Activated T-helper 2 cell treated with anti-CD3 and anti-CD28 coated beads, Interferon-gamma antibody, Interleukin-2, Interleukin-4, amounts not matched to agents 10 μg/mL and 5 μg/mL and 100 μg/mL, durations not matched to agents 14 hours and 24 hours and 36 hours (primary cell): Measurements from ENCODE around the gene VPS13D. TPM values are rescaled to one million over a fixed set of nuclear protein-coding genes. Genes with fewer than 3 reads are reported as not detected.

ENCODE experiments used
- DNase-seq: peaks from one replicate; pipeline ENCODE4 v3.0.0; 2021; ENCODE audit warnings: low spot score
- H3K27ac Mint-ChIP-seq: one replicate; pipeline ENCODE4 v1.8.0; 2021; ENCODE audit warnings: mixed read lengths
- H3K27me3 Mint-ChIP-seq: one replicate; pipeline ENCODE4 v1.8.0; 2021; ENCODE audit warnings: low read depth, mixed read lengths
- H3K36me3 Mint-ChIP-seq: one replicate; pipeline ENCODE4 v1.8.0; 2021; ENCODE audit warnings: low read depth, mixed read lengths
- H3K4me1 Mint-ChIP-seq: one replicate; pipeline ENCODE4 v1.8.0; 2021; ENCODE audit warnings: low read depth, mixed read lengths
- H3K4me3 Mint-ChIP-seq: one replicate; pipeline ENCODE4 v1.8.0; 2021; ENCODE audit warnings: low read depth, mild to moderate bottlenecking, moderate library complexity, mixed read lengths
- H3K9me3 Mint-ChIP-seq: one replicate; pipeline ENCODE4 v1.8.0; 2021; ENCODE audit warnings: mixed read lengths
- intact Hi-C: fragments of 100-400 bp; cut with micrococcal nuclease; formaldehyde crosslinking; loops from one replicate; pipeline ENCODE4 v1.15.1; 2023
- total RNA-seq: library from RNA; stranded (reverse); gene quantifications from 2 replicates; pipeline ENCODE4 v1.2.3, GENCODE V29; 2022

VPS13D gene
- total RNA-seq, 1 donor from 2014 or later, result 28.6 TPM

- no peak overlapping the region for H3K4me3 Mint-ChIP-seq
- no peaks in the 10 kb centered on the region for H3K27me3 Mint-ChIP-seq
- peaks cover 64% of the 10 kb centered on the region for H3K36me3 Mint-ChIP-seq
- peaks cover 38% of the 10 kb centered on the region for H3K4me1 Mint-ChIP-seq
- no peak for DNase-seq
- intact Hi-C loops, result no loop called here
- H3K27ac Mint-ChIP-seq, result peak overlapping the region; percentile 73
- H3K9me3 Mint-ChIP-seq, result no peaks in the 10 kb centered on the region
These were observed 41.7 kb upstream of the VPS13D start for GRCh38 chr1:12188115-12188514.

- H3K4me3 Mint-ChIP-seq, result no peak overlapping the region
- peaks cover 37% of the 10 kb centered on the region for H3K4me1 Mint-ChIP-seq
- DNase-seq, result no peak
- peak overlapping the region; percentile 67 for H3K27ac Mint-ChIP-seq
- intact Hi-C loops, result no loop called here
- peaks cover 66% of the 10 kb centered on the region for H3K36me3 Mint-ChIP-seq
- H3K9me3 Mint-ChIP-seq, result no peaks in the 10 kb centered on the region
- no peaks in the 10 kb centered on the region for H3K27me3 Mint-ChIP-seq
These were observed 41.0 kb upstream of the VPS13D start for GRCh38 chr1:12188657-12189327.

DNA sequence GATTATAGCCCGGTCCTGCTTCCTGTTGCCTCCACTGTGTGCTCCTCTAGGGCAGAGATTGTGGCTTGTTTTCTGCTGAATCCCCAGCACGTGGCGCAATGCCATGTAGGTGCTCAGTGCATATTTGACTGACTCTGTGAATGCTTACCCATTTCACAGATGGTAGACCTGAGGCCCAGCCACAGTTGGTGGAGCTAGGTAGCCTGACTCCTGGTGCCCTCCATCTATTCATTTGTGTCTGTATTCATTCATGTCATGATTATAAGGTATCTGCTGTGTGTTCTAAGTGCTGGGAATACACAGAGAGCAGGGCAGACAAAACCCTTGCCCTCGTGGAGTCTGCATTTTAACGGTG is 40.5 kb upstream of the VPS13D start:
- Mint-ChIP-seq H3K27me3 (no peaks in the 10 kb centered on the region), H3K27ac (peak overlapping the region; percentile 67), H3K4me1 (peaks cover 37% of the 10 kb centered on the region), H3K36me3 (peaks cover 69% of the 10 kb centered on the region), H3K9me3 (no peaks in the 10 kb centered on the region), H3K4me3 (no peak overlapping the region)
- no peak for DNase-seq
- intact Hi-C loops, result no loop called here

DNA sequence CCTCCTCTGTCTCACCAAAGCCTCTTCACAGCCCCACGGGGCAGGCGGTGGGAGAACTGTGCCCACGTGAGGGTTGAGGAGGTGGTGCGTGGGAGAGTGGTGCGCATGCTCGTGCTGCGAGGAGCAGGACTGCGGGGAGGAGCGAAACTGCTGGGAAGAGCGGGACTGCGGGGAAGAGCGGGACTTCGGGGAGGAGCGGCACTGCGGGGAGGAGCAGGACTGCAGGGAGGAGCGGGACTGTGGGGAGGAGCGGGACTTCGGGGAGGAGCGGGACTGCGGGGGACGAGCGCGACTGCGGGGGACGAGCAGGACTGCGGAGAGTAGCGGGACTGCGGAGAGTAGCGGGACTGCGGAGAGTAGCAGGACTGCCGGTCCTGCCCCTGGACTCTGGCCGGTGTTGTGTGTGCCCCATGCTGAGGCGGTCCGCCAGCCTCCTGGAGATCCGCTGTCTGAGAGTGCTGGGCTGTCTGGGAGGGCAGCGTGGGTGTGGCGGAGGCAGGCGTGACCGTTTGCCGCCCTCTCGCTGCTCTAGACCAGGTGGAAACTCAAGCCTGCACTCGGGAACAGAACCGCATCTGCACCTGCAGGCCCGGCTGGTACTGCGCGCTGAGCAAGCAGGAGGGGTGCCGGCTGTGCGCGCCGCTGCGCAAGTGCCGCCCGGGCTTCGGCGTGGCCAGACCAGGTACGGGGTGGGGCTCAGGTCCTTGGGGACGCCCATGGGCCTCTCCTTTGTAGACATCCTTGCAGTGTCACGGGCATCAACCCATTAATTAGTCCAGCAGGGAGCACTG is 38.4 kb upstream of the VPS13D start:
- H3K36me3 Mint-ChIP-seq, result peaks cover 76% of the 10 kb centered on the region
- DNase-seq, result no peak
- peaks cover 40% of the 10 kb centered on the region for H3K4me1 Mint-ChIP-seq
- no peak overlapping the region for H3K27ac Mint-ChIP-seq
- no peaks in the 10 kb centered on the region for H3K9me3 Mint-ChIP-seq
- H3K4me3 Mint-ChIP-seq, result no peak overlapping the region
- intact Hi-C loops, result no loop called here
- no peaks in the 10 kb centered on the region for H3K27me3 Mint-ChIP-seq

DNA sequence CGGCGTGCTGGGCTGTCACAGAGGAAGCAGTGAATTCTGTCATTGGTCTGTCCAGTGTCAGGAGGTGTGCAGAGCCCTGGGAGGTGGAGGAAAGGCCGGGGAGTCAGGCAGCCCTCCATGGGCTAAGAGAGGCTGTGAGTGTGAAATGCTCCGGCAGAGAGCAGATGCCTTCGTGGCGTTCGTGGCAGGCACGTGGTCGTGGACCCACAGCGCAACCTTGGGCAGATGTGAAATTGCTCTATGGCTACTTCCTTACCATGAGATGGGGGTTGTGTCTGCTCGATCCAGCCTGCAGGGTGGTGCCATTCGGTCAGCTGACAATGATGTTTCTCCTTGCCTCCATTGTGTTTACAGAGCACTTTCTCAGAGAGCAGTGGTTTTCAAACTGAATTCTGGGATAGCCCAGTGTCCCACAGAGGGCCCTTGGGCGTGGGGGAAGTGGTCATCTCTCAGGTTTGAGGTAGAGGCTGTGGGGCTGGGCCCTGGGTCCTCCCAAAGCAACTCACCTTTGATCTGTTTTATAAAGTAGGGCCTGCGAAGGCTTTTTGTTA is 35.1 kb upstream of the VPS13D start:
- H3K4me3 Mint-ChIP-seq, result no peak overlapping the region
- H3K27me3 Mint-ChIP-seq, result no peaks in the 10 kb centered on the region
- peak overlapping the region; percentile 58 for H3K27ac Mint-ChIP-seq
- peaks cover 24% of the 10 kb centered on the region for H3K4me1 Mint-ChIP-seq
- intact Hi-C loops, result no loop called here
- no peaks in the 10 kb centered on the region for H3K9me3 Mint-ChIP-seq
- peaks cover 68% of the 10 kb centered on the region for H3K36me3 Mint-ChIP-seq
- no peak for DNase-seq

DNA sequence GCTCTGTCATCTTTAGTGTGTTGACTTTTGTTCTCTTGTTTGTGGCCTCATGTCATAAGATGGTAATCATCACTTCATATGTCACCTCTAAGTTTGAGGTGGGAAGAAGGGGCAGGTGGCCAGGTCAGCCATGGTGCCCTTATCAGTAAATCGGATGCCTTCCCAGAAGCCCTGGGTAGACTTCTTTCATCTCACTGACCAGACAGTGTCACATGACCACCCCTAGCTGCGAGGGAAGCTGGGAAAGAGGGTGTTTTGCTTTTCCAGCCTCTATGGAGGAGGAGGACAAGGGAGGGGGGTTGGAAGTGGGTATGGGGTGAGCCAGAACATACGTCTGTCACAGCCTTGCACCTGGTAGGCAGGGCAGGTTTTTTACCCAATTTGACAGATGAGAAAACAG is 34.4 kb upstream of the VPS13D start:
- no peak for DNase-seq
- intact Hi-C loops, result no loop called here
- Mint-ChIP-seq H3K27me3 (no peaks in the 10 kb centered on the region), H3K4me1 (peaks cover 23% of the 10 kb centered on the region), H3K36me3 (peaks cover 67% of the 10 kb centered on the region), H3K9me3 (no peaks in the 10 kb centered on the region), H3K27ac (peak overlapping the region; percentile 58), H3K4me3 (no peak overlapping the region)

DNA sequence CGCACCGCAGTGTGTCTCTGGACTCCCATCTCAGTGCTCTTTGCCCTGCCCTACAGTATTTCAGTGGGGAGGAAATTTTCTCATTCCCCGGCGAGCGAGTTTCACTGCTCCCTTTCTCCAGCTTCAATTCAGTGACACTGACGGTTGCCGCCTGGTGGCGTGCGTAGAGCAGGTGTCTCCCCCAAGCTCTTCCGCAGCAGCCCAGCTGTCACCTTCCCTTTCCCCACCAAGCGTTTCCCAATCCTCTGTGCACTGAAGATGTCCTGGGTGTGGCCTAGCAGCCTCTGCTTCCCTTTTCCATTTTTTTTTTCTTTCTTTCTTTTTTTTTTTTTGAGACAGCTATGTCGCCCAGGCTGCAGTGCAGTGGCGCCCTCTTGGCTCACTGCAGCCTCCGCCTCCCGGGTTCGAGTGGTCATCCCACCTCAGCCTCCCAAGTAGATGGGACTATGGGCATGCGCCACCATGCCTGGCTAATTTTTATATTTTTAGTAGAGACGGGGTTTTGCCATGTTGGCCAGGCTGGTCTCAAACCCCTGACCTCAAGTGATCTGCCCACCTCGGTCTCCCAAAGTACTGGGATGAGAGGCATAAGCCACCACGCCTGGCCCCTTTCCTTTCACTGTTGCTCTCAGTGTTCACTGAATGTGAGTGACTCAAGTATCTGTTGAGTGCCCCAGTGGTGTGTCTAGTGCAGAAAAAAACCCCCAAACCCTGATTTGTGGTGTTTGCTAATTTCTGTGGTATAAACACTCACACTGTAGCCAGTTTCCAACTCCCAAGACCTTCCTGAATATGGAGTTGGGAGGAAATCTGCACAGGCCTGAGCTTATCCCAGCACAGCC is 33.0 kb upstream of the VPS13D start:
- Mint-ChIP-seq H3K27me3 (no peaks in the 10 kb centered on the region), H3K36me3 (peaks cover 65% of the 10 kb centered on the region), H3K4me3 (no peak overlapping the region), H3K4me1 (peaks cover 27% of the 10 kb centered on the region), H3K9me3 (no peaks in the 10 kb centered on the region), H3K27ac (no peak overlapping the region)
- intact Hi-C loops, result no loop called here
- no peak for DNase-seq

GRCh38 chr1:12197483-12197880 is 32.3 kb upstream of the VPS13D start:
- no peaks in the 10 kb centered on the region for H3K27me3 Mint-ChIP-seq
- H3K27ac Mint-ChIP-seq, result no peak overlapping the region
- H3K36me3 Mint-ChIP-seq, result peaks cover 63% of the 10 kb centered on the region
- no peak for DNase-seq
- H3K4me3 Mint-ChIP-seq, result no peak overlapping the region
- peaks cover 30% of the 10 kb centered on the region for H3K4me1 Mint-ChIP-seq
- intact Hi-C loops, result no loop called here
- no peaks in the 10 kb centered on the region for H3K9me3 Mint-ChIP-seq

GRCh38 chr1:12200208-12200607 is 29.6 kb upstream of the VPS13D start:
- Mint-ChIP-seq H3K36me3 (peaks cover 66% of the 10 kb centered on the region), H3K27ac (no peak overlapping the region), H3K27me3 (no peaks in the 10 kb centered on the region), H3K4me1 (peaks cover 40% of the 10 kb centered on the region), H3K9me3 (no peaks in the 10 kb centered on the region), H3K4me3 (no peak overlapping the region)
- intact Hi-C loops, result no loop called here
- no peak for DNase-seq

DNA sequence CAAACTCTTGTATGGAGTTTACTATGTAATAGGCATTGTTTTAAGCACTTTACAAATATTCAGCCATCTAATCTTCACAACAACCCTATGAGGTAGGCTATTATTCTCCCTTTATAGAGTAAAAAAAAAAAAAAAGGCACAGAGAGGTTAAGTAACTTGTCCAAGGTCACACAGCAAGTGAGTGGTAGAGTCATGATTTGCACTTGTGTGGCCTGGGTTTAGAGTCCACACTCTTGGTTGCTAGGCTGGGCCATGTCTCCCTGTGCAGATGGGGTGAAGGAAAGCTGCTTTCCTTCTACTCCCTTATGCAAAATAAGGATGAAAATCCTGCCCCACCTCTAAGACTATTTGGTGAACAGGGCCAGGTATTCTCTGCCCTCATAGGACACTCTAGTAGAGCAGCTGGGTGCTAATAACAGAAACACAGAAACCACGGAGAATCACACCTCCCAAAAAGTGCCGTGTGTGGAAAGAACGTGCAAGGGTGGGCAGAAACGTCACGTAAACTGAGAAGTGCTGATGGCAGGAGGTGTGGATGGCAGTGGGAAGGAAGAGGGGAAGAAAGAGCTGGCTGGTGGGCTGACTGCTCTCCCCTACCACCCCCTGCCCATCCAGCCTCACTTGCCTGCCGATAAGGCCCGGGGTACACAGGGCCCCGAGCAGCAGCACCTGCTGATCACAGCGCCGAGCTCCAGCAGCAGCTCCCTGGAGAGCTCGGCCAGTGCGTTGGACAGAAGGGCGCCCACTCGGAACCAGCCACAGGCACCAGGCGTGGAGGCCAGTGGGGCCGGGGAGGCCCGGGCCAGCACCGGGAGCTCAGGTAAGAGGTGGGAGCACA is 28.3 kb upstream of the VPS13D start:
- Mint-ChIP-seq H3K9me3 (no peaks in the 10 kb centered on the region), H3K4me3 (no peak overlapping the region), H3K27ac (peak overlapping the region; percentile 62), H3K27me3 (no peaks in the 10 kb centered on the region), H3K4me1 (peaks cover 39% of the 10 kb centered on the region), H3K36me3 (peaks cover 70% of the 10 kb centered on the region)
- DNase-seq, result no peak
- intact Hi-C loops, result no loop called here

- no peaks in the 10 kb centered on the region for H3K9me3 Mint-ChIP-seq
- no peak for DNase-seq
- intact Hi-C loops, result no loop called here
- peak overlapping the region; percentile 68 for H3K27ac Mint-ChIP-seq
- H3K4me3 Mint-ChIP-seq, result no peak overlapping the region
- H3K27me3 Mint-ChIP-seq, result no peaks in the 10 kb centered on the region
- peaks cover 69% of the 10 kb centered on the region for H3K36me3 Mint-ChIP-seq
- H3K4me1 Mint-ChIP-seq, result peaks cover 39% of the 10 kb centered on the region
These were observed 27.7 kb upstream of the VPS13D start for GRCh38 chr1:12202190-12202497.

DNA sequence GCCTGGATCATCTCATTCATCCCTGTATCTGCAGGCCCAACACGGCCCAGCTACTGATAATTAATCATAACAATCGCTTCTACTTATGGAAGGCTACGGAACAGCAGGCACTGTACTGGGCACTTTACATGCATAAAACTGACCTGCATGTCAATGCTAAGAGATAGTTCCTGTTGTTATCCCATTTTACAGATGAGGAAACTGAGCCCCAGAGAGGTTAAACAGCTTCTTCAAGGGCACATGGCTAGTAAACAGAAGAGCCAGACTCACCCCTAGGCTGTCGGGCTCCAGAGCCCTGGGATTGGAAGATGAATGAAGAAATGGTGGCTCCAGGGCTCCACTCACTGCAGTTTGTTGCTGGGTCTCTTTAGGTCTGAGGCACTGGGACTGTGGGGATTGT is 27.3 kb upstream of the VPS13D start:
- intact Hi-C loops, result no loop called here

More for the DNA sequence above, 27.3 kb upstream of the VPS13D start:
- Mint-ChIP-seq H3K4me3 (no peak overlapping the region), H3K27me3 (no peaks in the 10 kb centered on the region), H3K27ac (peak overlapping the region; percentile 68), H3K36me3 (peaks cover 68% of the 10 kb centered on the region), H3K4me1 (peaks cover 39% of the 10 kb centered on the region), H3K9me3 (no peaks in the 10 kb centered on the region)
- DNase-seq, result no peak
